Right lobe of liver (tissue), 4 donors: ENCODE data around the gene DCAF12.

ENCODE experiments used
- POLR2A ChIP-seq: fragments of 450-650 bp; IDR thresholded peaks from one replicate; pipeline ENCODE4 v1.6.1; 2017; ENCODE audit warnings: antibody characterized with exemption, mild to moderate bottlenecking
- TF ChIP-seq, protein P1 (sequence below), 4 donors: fragments of 200-600 bp in 3 of 4; fragments of 450-650 bp in 1 of 4; IDR thresholded peaks; one replicate each; pipeline versions ENCODE4 v1.5.1 to v1.8.0; 2016 to 2022; ENCODE audit warnings: antibody characterized with exemption in 4 of 4, mild to moderate bottlenecking in 2 of 4
- donor health status: DM: no; HTN: no; CAD: no.
- donor health status: DM: no; HTN: no; CAD: no.
- donor health status: DM: no; HTN: yes; CAD: no.

DNA sequence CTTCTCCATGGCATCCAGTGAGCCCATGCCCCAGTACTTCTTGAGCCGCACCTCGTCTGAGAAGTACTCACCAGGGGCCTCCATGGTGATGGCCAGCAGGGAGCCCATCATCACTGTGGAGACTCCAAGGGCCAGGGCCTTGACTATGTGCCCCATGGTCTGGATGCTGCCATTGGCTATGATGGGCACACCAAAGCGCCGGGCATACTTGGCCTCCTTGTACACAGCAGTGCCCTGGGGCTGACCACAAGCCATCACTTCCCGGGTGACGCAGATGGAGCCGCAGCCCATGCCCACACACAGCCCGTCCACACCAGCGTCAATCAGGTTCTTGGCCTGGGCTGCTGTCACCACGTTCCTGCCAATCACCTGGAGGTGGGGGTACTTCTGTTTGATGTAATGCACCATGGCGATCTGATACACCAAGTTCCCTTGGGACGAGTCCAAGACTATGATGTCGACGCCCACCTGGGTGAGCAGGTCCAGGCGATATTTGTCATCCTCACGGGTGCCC, 7.0 kb upstream of the DCAF12 start:
- TF ChIP-seq, protein P1, sequence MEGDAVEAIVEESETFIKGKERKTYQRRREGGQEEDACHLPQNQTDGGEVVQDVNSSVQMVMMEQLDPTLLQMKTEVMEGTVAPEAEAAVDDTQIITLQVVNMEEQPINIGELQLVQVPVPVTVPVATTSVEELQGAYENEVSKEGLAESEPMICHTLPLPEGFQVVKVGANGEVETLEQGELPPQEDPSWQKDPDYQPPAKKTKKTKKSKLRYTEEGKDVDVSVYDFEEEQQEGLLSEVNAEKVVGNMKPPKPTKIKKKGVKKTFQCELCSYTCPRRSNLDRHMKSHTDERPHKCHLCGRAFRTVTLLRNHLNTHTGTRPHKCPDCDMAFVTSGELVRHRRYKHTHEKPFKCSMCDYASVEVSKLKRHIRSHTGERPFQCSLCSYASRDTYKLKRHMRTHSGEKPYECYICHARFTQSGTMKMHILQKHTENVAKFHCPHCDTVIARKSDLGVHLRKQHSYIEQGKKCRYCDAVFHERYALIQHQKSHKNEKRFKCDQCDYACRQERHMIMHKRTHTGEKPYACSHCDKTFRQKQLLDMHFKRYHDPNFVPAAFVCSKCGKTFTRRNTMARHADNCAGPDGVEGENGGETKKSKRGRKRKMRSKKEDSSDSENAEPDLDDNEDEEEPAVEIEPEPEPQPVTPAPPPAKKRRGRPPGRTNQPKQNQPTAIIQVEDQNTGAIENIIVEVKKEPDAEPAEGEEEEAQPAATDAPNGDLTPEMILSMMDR (IDR thresholded peaks at IDR 0.05) = no peak
- no peak for TF ChIP-seq POLR2A
